Ovary (tissue), 3 donors: ENCODE measurements around the gene DGKI.

Experiments
- CTCF ChIP-seq, 3 donors: fragments of 450-650 bp in 2 of 3; fragments of 200-600 bp in 1 of 3; IDR thresholded peaks; one replicate each; pipeline versions ENCODE4 v1.5.1 to v1.8.0; 2016 to 2022; ENCODE audit warnings: antibody characterized with exemption in 3 of 3, mild to moderate bottlenecking in 1 of 3
- EP300 ChIP-seq: sonication (generic); formaldehyde crosslinking; IDR thresholded peaks from one replicate; pipeline ENCODE4 v1.6.1; 2017; ENCODE audit warnings: antibody characterized with exemption
- POLR2A ChIP-seq: fragments of 450-650 bp; IDR thresholded peaks from one replicate; pipeline ENCODE4 v1.6.1; 2017; ENCODE audit warnings: antibody characterized with exemption, mild to moderate bottlenecking, moderate library complexity
- donor health status: DM: no; HTN: no; CAD: no.

DNA sequence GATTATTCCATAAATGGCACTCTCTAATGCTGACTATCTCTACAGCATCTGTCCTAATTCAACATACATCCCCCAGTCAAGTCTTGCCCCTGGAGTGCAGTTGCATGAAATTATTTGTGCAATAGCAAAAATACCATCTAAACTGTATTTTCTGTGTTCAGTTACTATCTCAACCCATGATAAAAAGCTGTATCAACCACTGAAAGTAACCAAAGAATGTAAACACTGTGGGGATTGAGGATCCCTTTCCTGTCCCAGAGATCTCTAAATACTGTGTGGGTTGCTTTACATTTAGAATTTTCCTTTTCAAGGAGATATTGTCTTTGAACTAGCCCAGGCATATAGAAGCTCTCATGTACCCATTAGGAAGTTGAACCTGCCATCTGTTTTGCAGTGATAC is 23.9 kb upstream of the DGKI start:
- TF ChIP-seq CTCF (IDR thresholded peaks at IDR 0.05) (no peak), POLR2A (no peak), EP300 (no peak)
